Uterus (tissue), 4 donors: ENCODE results near the gene CEP250. TPM values are rescaled to one million over a fixed set of nuclear protein-coding genes. Genes with fewer than 3 reads are reported as not detected.

Experiments
- DNase-seq, 2 donors: peaks; one replicate each; pipeline ENCODE4 v3.0.0-alpha.2; 2019 to 2020
- H3K27ac ChIP-seq, 2 donors: fragments of 200-600 bp; sonication (generic); 1 replicate in 1 of 2; 2 replicates in 1 of 2; pipeline ENCODE4 v1.5.1; 2016 to 2018
- H3K27me3 ChIP-seq, 2 donors: fragments of 200-600 bp; sonication (generic); one replicate each; pipeline ENCODE4 v1.5.1; 2018 to 2019; ENCODE audit warnings: control low read depth in 1 of 2
- H3K36me3 ChIP-seq, 2 donors: fragments of 200-600 bp; sonication (generic); one replicate each; pipeline ENCODE4 v1.5.1; 2019; ENCODE audit warnings: control low read depth in 1 of 2
- H3K4me1 ChIP-seq, 2 donors: fragments of 200-600 bp; sonication (generic); one replicate each; pipeline ENCODE4 v1.5.1; 2018 to 2019; ENCODE audit warnings: control low read depth in 1 of 2
- H3K4me3 ChIP-seq, 2 donors: fragments of 200-600 bp; sonication (generic); 1 replicate in 1 of 2; 2 replicates in 1 of 2; pipeline ENCODE4 v1.5.1; 2018 to 2019; ENCODE audit warnings: mild to moderate bottlenecking in 1 of 2
- H3K9me3 ChIP-seq, 2 donors: fragments of 200-600 bp; sonication (generic); one replicate each; pipeline ENCODE4 v1.5.1; 2019; ENCODE audit warnings: control low read depth in 1 of 2
- CTCF ChIP-seq, 4 experiments: fragments of 200-600 bp in 2 of 4; fragments of 450-650 bp in 2 of 4; sonication (generic) in 2 of 4; IDR thresholded peaks; one replicate each; pipeline ENCODE4 v1.5.1; 2016 to 2019; ENCODE audit warnings: antibody characterized with exemption in 4 of 4, mild to moderate bottlenecking in 2 of 4, moderate library complexity in 1 of 4
- POLR2A ChIP-seq, 2 donors: fragments of 450-650 bp; IDR thresholded peaks; one replicate each; pipeline ENCODE4 v1.6.1; 2016; ENCODE audit warnings: antibody characterized with exemption in 2 of 2, mild to moderate bottlenecking in 1 of 2, moderate library complexity in 1 of 2
- intact Hi-C: fragments of 100-400 bp; cut with DNase I; formaldehyde crosslinking; loops from one replicate; pipeline ENCODE4 v1.15.1; 2023; ENCODE audit warnings: low total_unique reads
- total RNA-seq, 4 donors: library from RNA; depleted of rRNA in 3 of 4; stranded (reverse); fragments of >200 nt in 3 of 4; gene quantifications; one replicate each; pipeline versions ENCODE4 v1.1.0 to v1.2.4, GENCODE V29; 2014 to 2023
- donor health status: DM: yes; HTN: yes; CAD: no.

Gene CEP250
- total RNA-seq, 4 donors from 2014 or later = 9.2 to 44.2 (median 41.5) TPM

GRCh38 chr20:35436177-35436573, 19.2 kb upstream of the CEP250 start:
- H3K27me3 ChIP-seq = no peaks in the 10 kb centered on the region
- peaks cover 0 to 5% of the 10 kb centered on the region in 2 donors for H3K4me1 ChIP-seq
- H3K36me3 ChIP-seq = no peaks in the 10 kb centered on the region
- intact Hi-C loops = no loop called here
- H3K4me3 ChIP-seq = no peak overlapping the region
- H3K9me3 ChIP-seq = no peaks in the 10 kb centered on the region
- H3K27ac ChIP-seq = no peak overlapping the region
- DNase-seq = no peak
- TF ChIP-seq CTCF (IDR thresholded peaks at IDR 0.05) (no peak), POLR2A (IDR thresholded peaks at IDR 0.05) (no peak)

GRCh38 chr20:35437599-35437998, 17.8 kb upstream of the CEP250 start:
- no peaks in the 10 kb centered on the region for H3K36me3 ChIP-seq
- no peak overlapping the region for H3K4me3 ChIP-seq
- TF ChIP-seq CTCF (IDR thresholded peaks at IDR 0.05) (no peak), POLR2A (IDR thresholded peaks at IDR 0.05) (no peak)
- H3K9me3 ChIP-seq = no peaks in the 10 kb centered on the region
- intact Hi-C loops = no loop called here
- no peak for DNase-seq
- peaks cover 0 to 5% of the 10 kb centered on the region in 2 donors for H3K4me1 ChIP-seq
- H3K27ac ChIP-seq = peak overlapping the region; percentile 72 to 76
- H3K27me3 ChIP-seq = no peaks in the 10 kb centered on the region

GRCh38 chr20:35443003-35443402, 12.4 kb upstream of the CEP250 start:
- intact Hi-C loops = loop anchor here (5.0 kb wide), 1 partner anchor 141 kb away; no protein-coding TSS in a partner anchor
- H3K4me1 ChIP-seq = no peaks in the 10 kb centered on the region
- no peak overlapping the region for H3K4me3 ChIP-seq

GRCh38 chr20:35444226-35444625, 11.2 kb upstream of the CEP250 start:
- Histone ChIP-seq H3K9me3 (no peaks in the 10 kb centered on the region), H3K36me3 (no peaks in the 10 kb centered on the region), H3K4me1 (no peaks in the 10 kb centered on the region), H3K27me3 (no peaks in the 10 kb centered on the region), H3K27ac (no peak overlapping the region), H3K4me3 (no peak overlapping the region)
- no peak for TF ChIP-seq POLR2A (IDR thresholded peaks at IDR 0.05)
- no peak for TF ChIP-seq CTCF (IDR thresholded peaks at IDR 0.05)
- intact Hi-C loops = loop anchor here (5.0 kb wide), 1 partner anchor 142 kb away; no protein-coding TSS in a partner anchor
- DNase-seq = no peak

More at GRCh38 chr20:35443003-35443402, 12.4 kb upstream of the CEP250 start:
- no peak for DNase-seq
- no peaks in the 10 kb centered on the region for H3K27me3 ChIP-seq
- TF ChIP-seq CTCF (IDR thresholded peaks at IDR 0.05) = no peak
- TF ChIP-seq POLR2A (IDR thresholded peaks at IDR 0.05) = no peak
- H3K27ac ChIP-seq = no peak overlapping the region
- H3K36me3 ChIP-seq = no peaks in the 10 kb centered on the region
- H3K9me3 ChIP-seq = no peaks in the 10 kb centered on the region

- H3K4me3 ChIP-seq = peak overlapping the region in 1 of 2 donors; percentile 25
- H3K36me3 ChIP-seq = no peaks in the 10 kb centered on the region
- no peaks in the 10 kb centered on the region for H3K4me1 ChIP-seq
- TF ChIP-seq POLR2A (IDR thresholded peaks at IDR 0.05) = no peak
- no peak for TF ChIP-seq CTCF (IDR thresholded peaks at IDR 0.05)
- DNase-seq = no peak
- no peaks in the 10 kb centered on the region for H3K27me3 ChIP-seq
- no peaks in the 10 kb centered on the region for H3K9me3 ChIP-seq
- intact Hi-C loops = no loop called here
- no peak overlapping the region for H3K27ac ChIP-seq
These were observed 8.9 kb upstream of the CEP250 start for GRCh38 chr20:35446356-35447078.
